MCF 10A (cell line): ENCODE data around the gene CATSPERZ. TPM values are rescaled to one million over a fixed set of nuclear protein-coding genes. Genes with fewer than 3 reads are reported as not detected.

Source experiments
- BruUV-seq: library from RNA; stranded (reverse); fragments of 400-500 nt; replicated peaks from 2 replicates; lab custom pipeline; 2021; lab: Mats Ljungman, UMichigan
- CTCF ChIA-PET: fragments of 300-600 bp; sonication (Branson Sonifier 250); formaldehyde crosslinking; extraction: SDS; loops from one replicate; lab custom pipeline; 2021; ENCODE audit warnings: antibody characterized with exemption, inconsistent platforms; lab: Yijun Ruan, JAX
- POLR2A ChIA-PET: fragments of 300-600, 350-650 bp; sonication (Branson Sonifier 250); formaldehyde crosslinking; extraction: SDS; loops from one replicate; lab custom pipeline; 2020; ENCODE audit warnings: antibody characterized with exemption, inconsistent platforms; lab: Yijun Ruan, JAX
- DNase-seq: peaks from one replicate; pipeline ENCODE4 v3.0.0-alpha.2; 2018; ENCODE audit not compliant: unreplicated experiment
- H3K27ac Mint-ChIP-seq: one replicate; pipeline ENCODE4 v1.8.0; 2022; ENCODE audit warnings: mild to moderate bottlenecking, low read depth, mixed read lengths; ENCODE audit not compliant: unreplicated experiment
- H3K27me3 Mint-ChIP-seq: one replicate; pipeline ENCODE4 v1.8.0; 2022; ENCODE audit warnings: mixed read lengths; ENCODE audit not compliant: insufficient read depth, unreplicated experiment
- H3K36me3 Mint-ChIP-seq: one replicate; pipeline ENCODE4 v1.8.0; 2022; ENCODE audit warnings: mild to moderate bottlenecking, moderate library complexity, mixed read lengths; ENCODE audit not compliant: insufficient read depth, unreplicated experiment
- H3K4me1 Mint-ChIP-seq: one replicate; pipeline ENCODE4 v1.8.0; 2022; ENCODE audit warnings: mixed read lengths; ENCODE audit not compliant: insufficient read depth, unreplicated experiment
- H3K4me3 Mint-ChIP-seq: one replicate; pipeline ENCODE4 v1.8.0; 2022; ENCODE audit warnings: mild to moderate bottlenecking, moderate library complexity, mixed read lengths; ENCODE audit not compliant: unreplicated experiment
- H3K9me3 Mint-ChIP-seq: one replicate; pipeline ENCODE4 v1.8.0; 2022; ENCODE audit warnings: mixed read lengths; ENCODE audit not compliant: unreplicated experiment
- CTCF ChIP-seq: fragments of 200-600 bp; IDR thresholded peaks from one replicate; pipeline ENCODE4 v1.8.0; 2022; ENCODE audit warnings: antibody characterized with exemption, mild to moderate bottlenecking; ENCODE audit not compliant: unreplicated experiment
- intact Hi-C: fragments of 100-400 bp; cut with micrococcal nuclease; formaldehyde crosslinking; loops from 2 replicates; pipeline ENCODE4 v1.14.1; 2022
- microRNA-seq: library from miRNA; unstranded; fragments of <30 nt; microRNA quantifications from one replicate; pipeline ENCODE4 v1.2.0, GENCODE V29; 2022
- total RNA-seq: library from RNA; stranded (reverse); gene quantifications from 2 replicates; pipeline ENCODE4 v1.2.3, GENCODE V29; 2022

Gene CATSPERZ
- total RNA-seq, 1 experiment from 2014 or later: 0.68 TPM

- no peaks in the 10 kb centered on the region for H3K36me3 Mint-ChIP-seq
- ChIA-PET POLR2A (interaction anchor here (0.5 to 3.1 kb wide), 6 partner anchors 10 to 84 kb away, joined by 3 to 65 read pairs (median 14); partner anchors contain the start of genes PRDX5 and TRMT112), CTCF (interaction anchor here (0.5 to 8.8 kb wide), 25 partner anchors 8 to 302 kb away, joined by 3 to 148 read pairs (median 5); partner anchors contain the start of genes BAD, CCDC88B, PLCB3 and PRDX5)
- no peaks in the 10 kb centered on the region for H3K27me3 Mint-ChIP-seq
- H3K4me1 Mint-ChIP-seq: peaks cover 24% of the 10 kb centered on the region
- H3K9me3 Mint-ChIP-seq: no peaks in the 10 kb centered on the region
- no peak overlapping the region for H3K4me3 Mint-ChIP-seq
- no peak for TF ChIP-seq CTCF
- BruUV-seq: no TSS peak
- no peak overlapping the region for H3K27ac Mint-ChIP-seq
- intact Hi-C loops: loop anchor here (2.0 kb wide), 1 partner anchor 49 kb away; the partner anchor contains the start of gene ESRRA
- no peak for DNase-seq
These were observed 53.8 kb downstream of the CATSPERZ start for GRCh38 chr11:64353715-64354506.

Small RNA genes lying within 50 kb of the gene (microRNA-seq; reads per million reads assigned to microRNA genes)
- 1.7 reads per million, percentile 11 among the genes with 10 or more reads in this experiment for gene MIR7155

Other genes with a start within 250 kb of the CATSPERZ start
- 15.1 and 15.7 TPM in 2 replicates for gene MACROD1, start 134.2 kb upstream of the CATSPERZ start, total RNA-seq
- 161 and 171 TPM in 2 replicates for gene STIP1, start 114.2 kb upstream of the CATSPERZ start, total RNA-seq
- 0.44 and 1.0 TPM in 2 replicates for gene FERMT3, start 93.6 kb upstream of the CATSPERZ start, total RNA-seq
- 27.0 and 31.3 TPM in 2 replicates for gene TRPT1, start 74.2 kb upstream of the CATSPERZ start, total RNA-seq
- gene NUDT22, start 74.1 kb upstream of the CATSPERZ start, total RNA-seq: 51.0 and 73.6 TPM in 2 replicates
- gene DNAJC4, start 69.8 kb upstream of the CATSPERZ start, total RNA-seq: 19.5 and 27.0 TPM in 2 replicates
- gene VEGFB, start 65.8 kb upstream of the CATSPERZ start, total RNA-seq: 46.0 and 60.3 TPM in 2 replicates
- 84.7 and 86.0 TPM in 2 replicates for gene FKBP2, start 59.3 kb upstream of the CATSPERZ start, total RNA-seq
- 583 and 684 TPM in 2 replicates for gene PPP1R14B, start 53.4 kb upstream of the CATSPERZ start, total RNA-seq
- gene PLCB3, start 48.8 kb upstream of the CATSPERZ start, total RNA-seq: 34.6 and 39.0 TPM in 2 replicates
- gene BAD, start 15.7 kb upstream of the CATSPERZ start, total RNA-seq: 67.4 and 79.7 TPM in 2 replicates
- gene GPR137, start 14.5 kb upstream of the CATSPERZ start, total RNA-seq: 36.0 and 49.5 TPM in 2 replicates
- not detected in 2 replicates for gene KCNK4, start 9.1 kb upstream of the CATSPERZ start, total RNA-seq
- 52.0 and 63.4 TPM in 2 replicates for gene ESRRA, start 5.2 kb downstream of the CATSPERZ start, total RNA-seq
- 284 and 354 TPM in 2 replicates for gene TRMT112, start 17.2 kb downstream of the CATSPERZ start, total RNA-seq
- 274 and 302 TPM in 2 replicates for gene PRDX5, start 17.8 kb downstream of the CATSPERZ start, total RNA-seq
- 4.2 and 6.0 TPM in 2 replicates for gene CCDC88B, start 39.8 kb downstream of the CATSPERZ start, total RNA-seq
- 42.5 and 46.5 TPM in 2 replicates for gene RPS6KA4, start 58.8 kb downstream of the CATSPERZ start, total RNA-seq